ENCODE data around the gene PDE4B. TPM values are rescaled to one million over a fixed set of nuclear protein-coding genes. Genes with fewer than 3 reads are reported as not detected.
A peak's percentile ranks its signal among the peaks of the same experiment; 100 is the strongest.

The PDE4B gene
- total RNA-seq, 4 donors from 2014 or later = 5.2 to 16.6 (median 9.6) TPM

GRCh38 chr1:66248257-66248656 lies 455.6 kb downstream of the PDE4B start:
- WGBS, 2 donors = 36 to 52% methylated on average over 1 of the region's 1 CpG
- peak overlapping the region in 3 of 4 donors; percentile 6 to 71 (median 33) for H3K27ac ChIP-seq

GRCh38 chr1:66248746-66249145 lies 456.1 kb downstream of the PDE4B start:
- Histone ChIP-seq H3K9me3 (no peaks in the 10 kb centered on the region), H3K27ac (peak overlapping the region in 3 of 4 donors; percentile 6 to 71 (median 33)), H3K27me3 (no peaks in the 10 kb centered on the region), H3K4me1 (peaks cover 0 to 17% (median 8%) of the 10 kb centered on the region in 4 donors), H3K36me3 (no peaks in the 10 kb centered on the region), H3K4me3 (no peak overlapping the region)
- DNase-seq (ENCODE audit: low spot score in 2 of 2) = peak in 1 of 2 donors; percentile 36
- TF ChIP-seq POLR2A (IDR thresholded peaks at IDR 0.05) (no peak), CTCF (IDR thresholded peaks at IDR 0.05) (peak in 1 of 5 experiments; percentile 5), EP300 (IDR thresholded peaks at IDR 0.05) (peak in 1 of 2 donors; percentile 71)
- 23 to 41% methylated on average over 1 of the region's 1 CpG for WGBS, 2 donors

More at GRCh38 chr1:66248257-66248656, 455.6 kb downstream of the PDE4B start:
- H3K9me3 ChIP-seq = no peaks in the 10 kb centered on the region
- H3K4me1 ChIP-seq = peaks cover 0 to 18% (median 10%) of the 10 kb centered on the region in 4 donors
- no peaks in the 10 kb centered on the region for H3K36me3 ChIP-seq
- no peak for DNase-seq (ENCODE audit: low spot score in 2 of 2)
- H3K4me3 ChIP-seq = no peak overlapping the region
- no peaks in the 10 kb centered on the region for H3K27me3 ChIP-seq
- no peak for TF ChIP-seq EP300 (IDR thresholded peaks at IDR 0.05)
- TF ChIP-seq CTCF (IDR thresholded peaks at IDR 0.05) = peak in 1 of 5 experiments; percentile 9

- DNase-seq (ENCODE audit: low spot score in 2 of 2) = no peak
- no peak for TF ChIP-seq POLR2A (IDR thresholded peaks at IDR 0.05)
- no peak for TF ChIP-seq EP300 (IDR thresholded peaks at IDR 0.05)
- TF ChIP-seq CTCF (IDR thresholded peaks at IDR 0.05) = no peak
- 81 to 90% methylated on average over 3 of the region's 3 CpGs for WGBS, 2 donors
Observed at GRCh38 chr1:66250075-66250474, 457.4 kb downstream of the PDE4B start.

GRCh38 chr1:66250478-66250877 lies 457.8 kb downstream of the PDE4B start:
- Histone ChIP-seq H3K9me3 (no peaks in the 10 kb centered on the region), H3K4me3 (no peak overlapping the region), H3K27me3 (no peaks in the 10 kb centered on the region), H3K36me3 (no peaks in the 10 kb centered on the region), H3K4me1 (peaks cover 0 to 20% (median 5%) of the 10 kb centered on the region in 4 donors), H3K27ac (peak overlapping the region in 1 of 4 donors; percentile 22)
- 60 to 79% methylated on average over 2 of the region's 2 CpGs for WGBS, 2 donors
- TF ChIP-seq POLR2A (IDR thresholded peaks at IDR 0.05) (no peak), CTCF (IDR thresholded peaks at IDR 0.05) (no peak), EP300 (IDR thresholded peaks at IDR 0.05) (peak in 1 of 2 donors; percentile 83)
- no peak for DNase-seq (ENCODE audit: low spot score in 2 of 2)

More at GRCh38 chr1:66250075-66250474, 457.4 kb downstream of the PDE4B start:
- H3K27ac ChIP-seq = no peak overlapping the region
- no peaks in the 10 kb centered on the region for H3K9me3 ChIP-seq
- H3K4me3 ChIP-seq = no peak overlapping the region
- H3K4me1 ChIP-seq = peaks cover 0 to 20% (median 5%) of the 10 kb centered on the region in 4 donors
- no peaks in the 10 kb centered on the region for H3K36me3 ChIP-seq
- no peaks in the 10 kb centered on the region for H3K27me3 ChIP-seq

GRCh38 chr1:66251546-66251945 lies 458.9 kb downstream of the PDE4B start:
- WGBS, 2 donors = 76 to 96% methylated on average over 1 of the region's 1 CpG
- H3K36me3 ChIP-seq = no peaks in the 10 kb centered on the region
- DNase-seq (ENCODE audit: low spot score in 2 of 2) = no peak
- H3K27me3 ChIP-seq = no peaks in the 10 kb centered on the region
- H3K27ac ChIP-seq = no peak overlapping the region
- H3K4me3 ChIP-seq = no peak overlapping the region
- H3K9me3 ChIP-seq = no peaks in the 10 kb centered on the region
- H3K4me1 ChIP-seq = peaks cover 0 to 20% (median 5%) of the 10 kb centered on the region in 4 donors
- TF ChIP-seq POLR2A (IDR thresholded peaks at IDR 0.05) (no peak), CTCF (IDR thresholded peaks at IDR 0.05) (no peak), EP300 (IDR thresholded peaks at IDR 0.05) (no peak)
